HG02678 (cell line): ENCODE results near the gene RPL35A.
"Not testable (repeated sequence)": the region's sequence is repeated elsewhere in the genome, so short reads cannot be mapped to it uniquely, and the experiment has no call there.

Experiments used
- ATAC-seq: cut with Tn5 transposase; IDR thresholded peaks from one replicate; pipeline ENCODE4 v1.9.1; 2021; ENCODE audit warnings: mild to moderate bottlenecking, moderate library complexity; ENCODE audit not compliant: unreplicated experiment

RPL35A gene

DNA sequence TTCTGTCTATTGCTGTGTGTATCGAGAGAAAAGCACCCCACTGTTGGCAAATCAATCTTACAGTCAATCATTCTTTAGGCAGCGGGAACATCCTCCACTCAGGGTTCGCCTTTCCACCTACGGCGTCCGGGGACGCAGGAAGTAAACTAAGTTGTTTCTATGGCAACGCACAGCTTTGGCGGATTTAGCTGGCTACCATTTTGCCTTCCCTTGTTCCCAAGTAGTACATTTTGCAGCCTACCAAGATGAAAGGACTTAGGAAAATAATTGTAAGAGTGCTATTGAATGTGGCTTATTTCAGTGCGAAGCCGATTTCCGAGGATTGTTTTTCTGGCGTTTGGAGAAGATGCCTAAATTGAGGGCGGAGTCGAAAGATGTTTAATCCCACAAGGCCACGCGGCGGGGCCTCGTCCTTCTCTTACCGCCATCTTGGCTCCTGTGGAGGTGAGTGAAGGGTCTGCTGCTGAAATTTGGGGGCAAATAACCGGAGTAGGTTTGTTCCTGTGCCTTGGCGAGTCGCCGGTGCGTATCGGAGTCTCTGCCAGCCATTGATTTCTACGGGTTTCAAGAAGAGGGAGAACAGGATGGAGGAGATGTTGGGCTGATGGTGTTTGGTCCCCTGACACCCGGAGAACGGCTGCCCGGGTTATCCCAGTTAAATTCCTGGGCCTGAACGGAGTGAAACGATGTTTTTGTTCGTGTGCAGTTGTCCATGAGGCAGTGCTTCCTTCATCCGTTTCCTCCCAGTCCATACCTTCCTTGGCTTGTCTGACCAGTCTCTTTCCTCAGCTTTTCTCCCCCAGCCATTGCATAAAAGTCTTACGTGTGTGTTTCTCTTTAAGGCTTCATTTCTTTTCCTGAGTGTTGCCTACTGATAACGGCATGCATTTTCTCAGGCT lies at the start of gene RPL35A:
TSS of gene RPL35A (plus strand) at position 413 of the 899 bp plus-strand sequence. CDS start 778 bp downstream, outside the sequence.
- peak; percentile 84 for ATAC-seq

DNA sequence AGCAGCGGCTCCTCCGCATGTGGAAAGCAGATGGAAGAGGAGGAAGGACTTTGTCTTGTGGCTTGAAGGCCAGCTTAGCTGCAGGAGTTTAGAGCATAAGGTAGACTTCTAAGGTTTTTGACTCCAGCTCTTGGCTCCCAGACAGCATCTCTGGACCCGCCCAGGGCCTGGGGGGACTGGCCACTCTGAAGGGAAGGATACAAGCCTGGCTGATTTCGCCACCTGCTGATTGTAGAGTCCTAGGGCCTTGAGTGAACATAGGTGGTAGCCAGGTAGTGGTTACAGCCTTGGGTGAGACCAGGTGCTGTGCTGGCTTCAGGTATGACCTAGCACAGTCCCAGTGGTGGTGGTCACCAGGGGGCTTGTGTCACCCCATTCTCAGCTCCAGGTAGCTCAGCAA lies 48.4 kb upstream of the RPL35A start:
- no peak for ATAC-seq

DNA sequence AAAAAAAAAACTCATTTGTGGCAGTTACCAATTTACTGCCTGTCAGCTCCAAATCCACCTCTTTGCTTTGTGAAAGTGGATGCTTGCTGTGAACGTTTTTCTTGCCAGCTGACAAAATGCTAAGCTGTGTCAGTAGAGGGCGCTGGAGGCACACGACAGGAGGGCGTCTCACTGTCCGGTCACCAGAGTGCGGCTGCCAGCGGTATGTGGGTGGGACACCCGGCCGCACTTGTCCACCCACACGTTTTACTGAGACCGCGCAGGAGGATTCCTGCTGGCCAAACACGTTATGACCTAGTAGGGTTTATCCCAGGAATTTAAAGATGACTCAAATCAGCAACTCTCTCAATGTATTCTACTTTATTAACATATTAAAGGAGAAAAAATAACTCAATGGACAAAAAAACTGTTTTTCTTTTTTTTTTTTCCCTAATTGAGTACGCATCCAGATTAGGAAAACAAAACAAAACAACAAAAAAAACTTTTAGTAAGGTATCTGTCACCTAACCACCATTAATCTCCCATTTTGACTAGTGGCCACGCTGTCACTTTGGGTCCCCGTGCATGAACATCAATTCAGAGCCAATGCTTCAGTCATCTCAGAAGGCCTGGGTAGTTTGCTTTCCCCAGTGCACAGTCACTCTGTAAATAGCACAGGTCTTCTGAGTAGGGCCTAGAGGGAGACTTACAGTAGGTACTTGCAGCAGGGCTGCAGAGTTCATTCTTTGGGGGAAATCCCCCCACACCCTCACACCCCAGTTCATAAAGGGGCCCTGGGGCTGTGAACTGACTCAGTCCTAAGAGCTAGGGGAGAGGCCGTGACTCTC lies 43.8 kb upstream of the RPL35A start:
- peak; percentile 87 for ATAC-seq

DNA sequence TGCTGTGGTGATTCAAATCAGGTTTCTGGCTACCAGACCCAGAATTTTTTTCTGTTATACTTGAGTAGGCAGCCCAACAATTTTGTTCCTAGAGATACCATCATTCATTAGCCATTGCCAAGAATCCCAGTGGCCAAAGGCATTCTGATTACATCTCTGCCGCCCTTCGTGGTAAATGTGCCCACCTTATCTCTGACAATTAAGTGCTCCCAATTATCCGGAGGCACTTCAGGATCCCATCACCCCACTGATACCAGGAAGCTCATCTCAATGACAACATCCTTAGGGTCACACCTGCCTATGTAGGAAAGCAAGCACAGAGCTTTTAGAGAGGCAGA lies 43.2 kb upstream of the RPL35A start:
- ATAC-seq = no peak

DNA sequence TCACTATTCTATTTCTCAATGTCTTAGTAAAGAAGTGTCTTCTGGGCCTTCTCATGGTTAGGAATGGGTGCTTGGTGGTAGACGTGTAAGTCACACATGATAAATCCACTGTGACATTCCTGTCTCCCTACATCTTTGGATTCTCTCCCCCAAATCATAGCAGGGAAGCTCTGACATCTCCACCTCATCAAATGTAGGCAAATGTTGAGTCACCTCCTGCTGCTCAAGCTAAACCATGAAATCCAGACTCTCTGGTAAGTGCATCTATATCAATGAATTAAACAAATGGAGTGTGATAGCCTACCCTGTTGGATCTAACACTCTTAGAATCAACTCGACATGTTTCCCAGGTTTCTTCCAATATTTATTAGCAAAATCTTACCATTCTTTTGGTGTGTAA lies 42.8 kb upstream of the RPL35A start:
- no peak for ATAC-seq

DNA sequence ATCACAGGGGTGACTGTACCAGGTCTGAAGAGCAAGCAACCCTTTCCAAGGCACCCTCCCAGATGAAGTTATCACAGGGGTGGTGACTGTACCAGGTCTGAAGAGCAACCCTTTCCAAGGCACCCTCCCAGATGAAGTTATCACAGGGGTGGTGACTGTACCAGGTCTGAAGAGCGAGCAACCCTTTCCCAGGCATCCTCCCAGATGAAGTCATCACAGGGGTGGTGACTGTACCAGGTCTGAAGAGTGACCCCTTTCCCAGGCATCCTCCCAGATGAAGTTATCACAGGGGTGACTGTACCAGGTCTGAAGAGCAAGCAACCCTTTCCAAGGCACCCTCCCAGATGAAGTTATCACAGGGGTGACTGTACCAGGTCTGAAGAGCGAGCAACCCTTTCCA lies 41.4 kb upstream of the RPL35A start:
- not testable (repeated sequence) for ATAC-seq

DNA sequence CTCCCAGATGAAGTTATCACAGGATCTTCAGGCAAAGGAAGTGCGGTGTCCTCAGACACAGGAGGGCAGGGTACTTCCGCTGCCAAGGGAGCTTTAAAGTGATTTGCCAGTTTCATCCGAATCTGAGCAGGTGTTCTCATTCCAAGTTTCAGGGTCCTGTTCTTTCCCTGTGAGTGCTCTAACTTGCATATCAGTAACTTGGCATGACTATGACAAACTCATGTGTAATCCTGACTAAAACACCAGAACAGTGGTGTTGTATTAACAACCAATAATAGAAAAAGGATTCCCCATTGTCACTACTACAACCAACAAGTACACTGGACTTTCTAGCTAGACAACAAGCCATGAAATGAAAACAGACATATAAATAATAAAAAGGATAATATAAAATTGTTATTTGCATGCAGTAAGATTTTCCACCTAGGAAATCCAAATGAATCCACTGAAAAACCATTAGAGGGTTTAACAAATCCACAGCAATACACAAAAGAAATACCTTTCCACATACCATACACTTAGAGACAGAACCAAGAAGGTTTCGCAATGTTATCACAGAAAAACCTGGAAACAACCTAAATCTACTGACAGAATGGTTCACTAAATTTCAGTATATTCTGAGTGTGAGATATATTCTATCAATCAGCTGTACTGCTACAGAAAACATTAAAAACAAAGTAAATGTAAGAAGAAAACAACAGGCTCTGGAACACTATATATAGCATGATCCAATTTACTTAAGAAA lies 40.9 kb upstream of the RPL35A start:
- ATAC-seq = no peak

DNA sequence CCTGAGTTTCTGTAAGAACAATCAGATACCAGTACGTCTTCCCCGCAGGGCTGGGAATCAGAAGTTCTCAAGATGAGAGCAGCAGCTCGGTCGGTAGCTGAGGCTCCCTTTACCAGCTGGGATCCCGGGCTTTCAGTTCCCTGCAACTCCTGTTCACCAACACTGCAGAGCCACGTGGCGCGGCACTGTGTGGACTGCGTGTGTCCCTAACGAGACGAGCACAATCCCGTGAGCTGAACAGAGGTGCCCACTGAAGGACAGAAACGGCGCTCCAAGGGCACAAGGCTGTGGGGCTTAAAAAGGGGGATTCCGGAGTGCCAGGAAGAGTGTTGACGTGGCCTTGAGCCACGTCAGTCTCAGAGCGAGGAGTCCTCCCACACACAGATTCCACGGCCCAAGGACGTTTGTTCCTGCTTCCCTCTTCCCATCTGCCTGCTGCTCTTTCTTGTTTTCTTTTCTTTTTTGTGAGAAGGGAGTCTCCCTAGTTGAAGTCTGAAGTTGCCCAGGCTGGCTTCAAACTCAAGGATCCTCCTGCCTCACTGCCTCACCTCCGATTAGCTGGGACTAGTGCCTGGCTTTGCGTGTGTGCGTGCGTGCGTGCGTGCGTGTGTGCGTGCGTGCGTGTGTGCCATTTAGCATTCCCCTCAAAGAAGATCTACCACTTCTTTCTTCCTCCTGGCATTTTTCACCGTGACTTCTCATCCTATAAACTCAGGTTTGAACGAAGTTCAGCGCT lies 37.1 kb upstream of the RPL35A start:
- no peak for ATAC-seq

DNA sequence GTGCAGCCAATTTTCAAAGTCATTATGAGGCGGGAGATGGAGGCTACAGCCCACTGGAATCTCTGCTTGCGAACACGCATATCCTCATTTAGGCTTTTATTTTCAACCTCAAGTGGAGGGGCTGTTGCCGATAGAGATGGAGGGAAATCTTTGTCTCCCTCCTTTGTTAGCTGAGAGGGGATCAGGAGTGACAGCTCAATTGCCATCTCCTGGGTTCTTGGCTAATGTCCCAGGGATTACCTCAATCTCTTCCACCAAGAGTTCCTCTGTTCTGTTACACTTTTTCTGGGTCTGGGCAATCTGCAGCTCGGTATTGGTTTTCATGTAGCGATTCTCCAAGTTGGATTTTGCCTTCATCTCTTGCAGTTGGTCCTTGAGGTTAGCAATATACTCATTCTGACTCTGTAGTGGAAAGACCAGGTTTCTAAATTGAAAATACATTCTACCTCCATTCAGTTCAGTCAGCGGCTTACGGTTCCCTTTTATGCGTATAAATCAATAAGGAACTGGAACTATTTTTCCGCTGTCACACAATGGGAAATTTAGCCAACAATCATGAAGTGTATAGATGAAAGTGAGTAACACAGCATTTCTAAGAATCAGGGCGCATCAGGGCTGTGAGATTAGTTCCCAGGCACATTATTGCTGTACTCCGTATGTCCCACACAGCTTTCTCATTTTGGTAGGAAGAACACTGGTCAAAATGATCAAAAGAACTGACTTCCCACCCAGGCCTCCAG lies 36.2 kb upstream of the RPL35A start:
- no peak for ATAC-seq

DNA sequence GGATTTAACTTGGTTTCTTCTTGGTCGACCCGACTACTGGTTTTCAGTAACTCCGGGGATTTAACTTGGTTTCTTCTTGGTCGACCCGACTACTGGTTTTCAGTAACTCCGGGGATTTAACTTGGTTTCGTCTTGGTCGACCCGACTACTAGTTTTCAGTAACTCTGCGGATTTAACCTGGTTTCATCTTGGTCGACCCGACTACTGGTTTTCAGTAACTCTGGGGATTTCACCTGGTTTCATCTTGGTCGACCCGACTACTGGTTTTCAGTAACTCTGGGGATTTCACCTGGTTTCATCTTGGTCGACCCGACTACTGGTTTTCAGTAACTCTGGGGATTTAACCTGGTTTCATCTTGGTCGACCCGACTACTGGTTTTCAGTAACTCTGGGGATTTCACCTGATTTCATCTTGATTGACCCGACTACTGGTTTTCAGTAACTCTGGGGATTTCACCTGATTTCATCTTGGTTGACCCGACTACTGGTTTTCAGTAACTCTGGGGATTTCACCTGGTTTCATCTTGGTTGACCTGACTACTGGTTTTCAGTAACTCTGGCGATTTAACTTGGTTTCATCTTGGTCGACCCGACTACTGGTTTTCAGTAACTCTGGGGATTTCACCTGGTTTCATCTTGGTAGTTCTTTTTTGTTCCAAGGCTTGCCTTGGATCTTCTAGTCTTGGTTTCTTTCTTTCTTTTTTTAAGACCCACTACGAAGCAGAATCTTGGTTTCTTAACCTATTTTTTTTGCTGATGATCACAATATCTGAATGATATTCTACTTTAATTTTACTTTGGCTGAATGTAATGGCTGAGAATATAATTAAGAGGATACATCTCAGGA lies 28.3 kb upstream of the RPL35A start:
- ATAC-seq = not testable (repeated sequence)

DNA sequence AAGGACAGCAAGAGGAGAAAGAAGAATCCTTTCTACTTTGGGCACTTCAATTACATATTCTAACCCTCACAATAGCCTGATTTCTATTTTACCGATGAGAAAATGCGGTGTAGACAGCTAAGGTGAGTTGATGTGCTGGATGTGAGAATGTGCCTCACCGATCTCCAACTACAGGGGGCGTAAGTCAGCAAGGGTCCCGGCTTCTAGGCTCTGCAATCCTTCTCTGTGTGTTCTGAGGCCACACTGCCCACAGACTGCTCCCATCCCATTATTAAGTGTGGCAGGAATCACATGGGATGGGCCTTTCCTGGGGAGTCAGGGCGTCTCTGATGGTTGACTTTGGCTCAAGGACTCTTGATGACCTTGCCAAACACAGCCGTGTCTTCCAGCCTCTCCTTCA lies 23.6 kb upstream of the RPL35A start:
- ATAC-seq = no peak

DNA sequence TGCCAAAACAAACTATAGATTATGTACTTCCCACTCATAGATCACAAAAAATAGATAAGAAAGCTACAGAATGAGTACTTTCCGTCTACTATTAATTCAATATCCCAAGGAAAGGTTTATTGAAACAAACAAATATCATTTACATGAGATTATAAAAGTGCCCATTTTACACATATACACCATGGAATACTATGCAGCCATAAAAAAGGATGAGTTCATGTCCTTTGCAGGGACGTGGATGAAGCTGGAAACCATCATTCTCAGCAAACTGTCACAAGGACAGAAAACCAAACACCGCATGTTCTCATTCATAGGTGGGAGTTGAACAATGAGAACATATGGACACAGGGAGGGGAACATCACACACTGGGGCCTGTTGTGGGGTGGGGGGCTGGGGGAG lies 22.4 kb upstream of the RPL35A start:
- ATAC-seq = not testable (repeated sequence)

DNA sequence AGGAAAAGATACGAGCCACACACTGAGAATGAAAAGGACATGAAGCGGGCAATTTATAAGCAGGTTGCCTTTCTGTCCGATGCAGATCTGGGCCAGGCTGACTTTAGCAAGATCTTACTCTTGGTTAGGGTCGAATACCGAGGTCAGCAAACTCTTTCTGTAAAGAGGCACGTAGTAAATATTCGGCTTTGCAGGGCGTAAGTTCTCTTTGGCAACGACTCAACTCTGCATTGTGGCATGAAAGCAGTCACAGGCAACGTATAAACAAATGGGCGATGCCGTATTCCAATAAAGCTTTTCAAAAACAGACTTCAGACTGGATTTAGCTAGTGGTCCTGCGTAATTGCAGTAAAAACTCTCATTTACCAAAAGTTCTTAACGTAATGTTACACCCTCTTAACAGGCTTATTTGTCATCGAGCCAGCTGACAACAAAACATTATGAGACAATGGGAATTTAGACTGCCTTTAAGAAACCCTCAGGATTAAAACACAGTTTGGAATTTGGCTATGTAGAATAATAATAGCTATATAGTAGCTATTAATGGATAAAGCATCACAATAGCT lies 13.1 kb upstream of the RPL35A start:
- ATAC-seq = no peak

DNA sequence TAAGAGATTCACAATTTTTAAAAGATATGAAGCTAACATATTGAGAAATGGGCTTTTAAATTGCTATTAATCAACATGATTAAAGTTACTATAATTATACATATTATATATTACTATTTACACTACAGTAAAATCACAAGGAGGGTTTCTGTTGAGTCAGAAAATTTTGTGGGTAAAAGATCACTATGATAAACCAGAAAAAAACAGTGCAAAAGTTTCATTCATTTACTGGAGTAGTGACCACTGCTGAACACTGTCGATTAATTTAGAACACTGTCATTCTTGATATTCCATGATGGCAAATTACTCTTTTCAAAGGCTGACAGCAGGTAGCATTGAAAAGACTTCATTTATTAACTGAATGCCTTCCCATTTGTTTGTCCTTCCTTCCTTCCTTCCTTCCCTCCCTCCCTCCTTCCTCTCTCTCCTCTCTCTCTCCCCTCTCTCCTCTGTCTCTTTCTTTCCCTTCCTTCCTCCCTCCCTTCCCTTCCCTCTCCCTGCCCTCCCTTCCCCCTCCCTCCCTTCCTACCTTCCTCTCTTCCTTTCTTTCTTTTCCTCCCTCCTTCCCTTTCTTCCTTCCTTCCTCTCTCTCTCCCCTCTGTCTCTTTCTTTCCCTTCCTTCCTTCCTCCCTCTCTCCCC lies 9.1 kb upstream of the RPL35A start:
- ATAC-seq = no peak

DNA sequence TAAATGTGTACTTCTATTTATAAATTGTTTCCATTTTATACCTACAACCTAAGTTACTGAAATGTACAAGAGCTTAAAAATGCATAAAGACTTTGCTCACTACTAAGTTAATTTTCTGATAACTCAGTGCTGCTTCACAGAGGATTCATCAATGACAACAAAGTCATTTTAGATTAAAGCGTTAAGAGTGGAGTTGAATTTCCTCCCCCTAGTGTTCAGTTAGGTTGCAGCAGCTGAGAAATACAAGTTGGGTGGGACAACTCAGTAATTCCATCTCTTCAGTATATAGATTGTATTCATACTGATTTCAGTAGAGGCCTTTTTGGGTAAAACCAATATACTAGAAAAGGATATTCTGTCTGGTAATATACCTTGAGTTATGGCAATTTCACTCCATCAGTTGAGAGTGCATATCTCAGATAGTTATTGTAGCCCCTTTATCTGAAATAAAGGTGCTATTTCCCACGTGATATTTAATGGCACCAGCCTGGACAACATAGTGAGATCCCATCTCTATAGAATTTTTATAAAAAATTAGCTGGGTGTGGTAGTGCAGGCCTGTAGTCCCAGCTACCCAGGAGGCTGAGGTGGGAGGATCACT lies 6.9 kb upstream of the RPL35A start:
- no peak for ATAC-seq

DNA sequence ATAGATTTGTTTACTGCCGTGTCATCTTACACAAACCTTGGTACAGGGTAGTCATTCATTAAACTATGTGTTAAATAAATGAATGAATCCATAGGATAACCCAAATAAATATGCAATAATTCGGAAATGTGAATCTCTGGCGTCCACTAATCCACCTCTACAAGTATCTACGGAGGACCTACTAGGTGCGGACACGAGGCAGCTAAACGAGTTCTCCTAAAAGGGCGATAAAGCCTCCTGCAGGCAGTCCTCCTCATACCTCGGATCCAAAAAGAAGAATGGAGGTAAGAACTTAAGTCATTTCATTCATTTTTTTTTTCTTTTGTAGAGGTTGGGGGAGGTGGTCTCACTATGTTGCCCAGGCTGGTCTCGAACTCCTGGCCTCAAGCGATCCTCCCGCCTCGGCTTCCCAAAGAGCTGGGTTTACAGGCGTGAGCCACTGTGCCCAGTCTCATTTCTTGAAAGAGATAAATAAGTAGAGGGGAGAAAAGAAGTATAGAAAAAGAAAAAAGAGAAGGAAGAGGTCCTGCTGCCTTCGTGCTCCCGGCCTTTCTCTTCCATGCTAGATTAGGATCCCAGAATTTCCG lies 706 bp upstream of the RPL35A start:
- peak; percentile 1 for ATAC-seq

DNA sequence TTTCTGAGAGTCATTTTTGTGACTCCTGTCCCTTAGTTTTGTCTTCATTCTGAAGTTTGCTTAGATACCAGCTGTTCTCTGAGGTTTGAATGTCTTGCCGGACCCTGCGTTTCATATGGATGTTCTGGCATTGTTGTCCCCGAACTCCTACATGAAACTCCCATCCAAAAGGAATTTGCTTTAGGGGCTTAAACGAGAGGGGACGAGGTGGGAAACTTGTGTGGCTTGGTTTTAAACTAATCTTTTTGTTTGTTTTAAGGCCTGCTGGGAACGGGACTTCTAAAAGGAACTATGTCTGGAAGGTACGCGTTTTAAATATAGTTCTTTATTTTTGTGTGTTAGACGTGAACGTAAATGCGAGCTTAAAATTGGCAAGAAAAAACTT lies 679 bp downstream of the RPL35A start:
- no peak for ATAC-seq
